ENCODE results near the gene SELPLG.

- TF ChIP-seq CTCF (IDR thresholded peaks at IDR 0.05) (no peak), POLR2A (IDR thresholded peaks at IDR 0.05) (no peak)
Observed at GRCh38 chr12:108607981-108608600, 25.6 kb downstream of the SELPLG start.
